Measurements from ENCODE around the gene CSF2. TPM values are rescaled to one million over a fixed set of nuclear protein-coding genes. Genes with fewer than 3 reads are reported as not detected.

Gene CSF2
- total RNA-seq, 1 donor from 2014 or later, result not detected

DNA sequence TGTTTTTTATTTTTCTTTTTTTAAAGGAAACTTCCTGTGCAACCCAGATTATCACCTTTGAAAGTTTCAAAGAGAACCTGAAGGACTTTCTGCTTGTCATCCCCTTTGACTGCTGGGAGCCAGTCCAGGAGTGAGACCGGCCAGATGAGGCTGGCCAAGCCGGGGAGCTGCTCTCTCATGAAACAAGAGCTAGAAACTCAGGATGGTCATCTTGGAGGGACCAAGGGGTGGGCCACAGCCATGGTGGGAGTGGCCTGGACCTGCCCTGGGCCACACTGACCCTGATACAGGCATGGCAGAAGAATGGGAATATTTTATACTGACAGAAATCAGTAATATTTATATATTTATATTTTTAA, 2.1 kb downstream of the CSF2 start:
- intact Hi-C loops (cut with DNase I), result no loop called here
- H3K36me3 ChIP-seq, result no peaks in the 10 kb centered on the region
- DNase-seq (ENCODE audit: extremely low spot score in 2 of 2), result no peak
- H3K4me3 ChIP-seq, result no peak overlapping the region
- no peaks in the 10 kb centered on the region for H3K4me1 ChIP-seq
- no peak overlapping the region for H3K27ac ChIP-seq
- TF ChIP-seq POLR2A (IDR thresholded peaks at IDR 0.05), result no peak
- TF ChIP-seq, protein P1, sequence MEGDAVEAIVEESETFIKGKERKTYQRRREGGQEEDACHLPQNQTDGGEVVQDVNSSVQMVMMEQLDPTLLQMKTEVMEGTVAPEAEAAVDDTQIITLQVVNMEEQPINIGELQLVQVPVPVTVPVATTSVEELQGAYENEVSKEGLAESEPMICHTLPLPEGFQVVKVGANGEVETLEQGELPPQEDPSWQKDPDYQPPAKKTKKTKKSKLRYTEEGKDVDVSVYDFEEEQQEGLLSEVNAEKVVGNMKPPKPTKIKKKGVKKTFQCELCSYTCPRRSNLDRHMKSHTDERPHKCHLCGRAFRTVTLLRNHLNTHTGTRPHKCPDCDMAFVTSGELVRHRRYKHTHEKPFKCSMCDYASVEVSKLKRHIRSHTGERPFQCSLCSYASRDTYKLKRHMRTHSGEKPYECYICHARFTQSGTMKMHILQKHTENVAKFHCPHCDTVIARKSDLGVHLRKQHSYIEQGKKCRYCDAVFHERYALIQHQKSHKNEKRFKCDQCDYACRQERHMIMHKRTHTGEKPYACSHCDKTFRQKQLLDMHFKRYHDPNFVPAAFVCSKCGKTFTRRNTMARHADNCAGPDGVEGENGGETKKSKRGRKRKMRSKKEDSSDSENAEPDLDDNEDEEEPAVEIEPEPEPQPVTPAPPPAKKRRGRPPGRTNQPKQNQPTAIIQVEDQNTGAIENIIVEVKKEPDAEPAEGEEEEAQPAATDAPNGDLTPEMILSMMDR (IDR thresholded peaks at IDR 0.05), result no peak
- TF ChIP-seq POLR2AphosphoS5 (IDR thresholded peaks at IDR 0.05; ENCODE audit: insufficient read depth in 1 of 2, low read depth in 1 of 2), result no peak
- H3K9me3 ChIP-seq, result no peaks in the 10 kb centered on the region
- H3K27me3 ChIP-seq, result no peaks in the 10 kb centered on the region

DNA sequence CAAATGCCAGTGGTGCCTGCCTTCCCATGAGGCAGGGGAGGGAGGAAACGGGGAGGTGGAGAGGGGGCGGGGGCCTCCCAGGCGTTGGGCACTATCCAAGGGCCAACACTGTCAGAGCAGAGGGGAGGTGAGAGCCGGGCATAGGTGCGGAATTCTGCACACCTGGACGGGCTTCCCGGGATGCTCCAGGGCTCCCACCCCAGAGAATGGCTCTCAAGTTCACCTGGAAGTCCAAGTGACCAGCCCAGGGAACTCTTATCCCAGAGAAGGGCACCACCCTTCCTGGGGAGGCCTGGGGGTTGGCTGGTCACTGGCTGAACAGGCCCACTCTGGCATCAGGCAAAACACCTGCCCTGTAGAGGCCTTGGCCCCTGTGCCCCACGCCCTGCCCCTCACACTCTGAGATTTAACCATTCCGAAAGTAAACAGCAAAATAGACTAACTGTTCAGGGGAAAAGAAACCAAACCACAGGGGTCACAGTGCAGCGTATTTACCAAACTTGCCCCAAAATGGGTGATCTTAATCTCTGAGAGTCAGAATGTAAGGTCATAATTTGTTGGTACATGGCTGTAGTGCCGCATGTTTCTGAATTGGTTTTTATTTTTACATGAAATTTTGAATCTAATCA, 2.7 kb downstream of the CSF2 start:
- H3K27me3 ChIP-seq, result no peaks in the 10 kb centered on the region
- intact Hi-C loops (cut with DNase I), result no loop called here
- no peaks in the 10 kb centered on the region for H3K9me3 ChIP-seq
- no peaks in the 10 kb centered on the region for H3K4me1 ChIP-seq
- DNase-seq (ENCODE audit: extremely low spot score in 2 of 2), result no peak
- H3K36me3 ChIP-seq, result no peaks in the 10 kb centered on the region
- H3K27ac ChIP-seq, result no peak overlapping the region
- TF ChIP-seq, protein P1 (IDR thresholded peaks at IDR 0.05), result no peak
- TF ChIP-seq POLR2AphosphoS5 (IDR thresholded peaks at IDR 0.05; ENCODE audit: insufficient read depth in 1 of 2, low read depth in 1 of 2), result no peak
- TF ChIP-seq POLR2A (IDR thresholded peaks at IDR 0.05), result no peak
- no peak overlapping the region for H3K4me3 ChIP-seq

DNA sequence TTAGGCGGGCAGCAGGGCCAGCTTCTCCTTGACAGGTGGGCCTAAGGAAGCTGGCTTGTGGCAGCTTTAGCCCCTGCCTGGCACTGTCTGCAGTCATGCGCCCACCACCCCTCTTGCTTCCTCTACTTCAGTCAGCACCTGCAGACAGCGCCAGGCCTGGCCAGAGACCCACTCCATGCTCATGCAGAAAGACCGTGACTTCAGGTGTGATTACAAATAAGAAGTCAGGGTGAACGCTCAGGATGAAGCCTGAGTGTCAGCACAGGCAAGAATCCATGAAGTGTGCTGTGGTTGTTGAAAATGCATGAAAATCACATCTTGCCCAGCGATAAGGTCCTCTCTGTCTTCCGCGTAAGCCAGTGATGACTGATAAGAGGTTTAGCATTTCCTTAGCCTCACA, 3.4 kb downstream of the CSF2 start:
- DNase-seq (ENCODE audit: extremely low spot score in 2 of 2), result no peak
- TF ChIP-seq POLR2AphosphoS5 (IDR thresholded peaks at IDR 0.05; ENCODE audit: insufficient read depth in 1 of 2, low read depth in 1 of 2) (no peak), POLR2A (IDR thresholded peaks at IDR 0.05) (no peak)
- TF ChIP-seq, protein P1 (IDR thresholded peaks at IDR 0.05), result no peak
- Histone ChIP-seq H3K4me1 (no peaks in the 10 kb centered on the region), H3K9me3 (no peaks in the 10 kb centered on the region), H3K36me3 (no peaks in the 10 kb centered on the region), H3K27ac (no peak overlapping the region), H3K4me3 (no peak overlapping the region), H3K27me3 (no peaks in the 10 kb centered on the region)
- intact Hi-C loops (cut with DNase I), result no loop called here

DNA sequence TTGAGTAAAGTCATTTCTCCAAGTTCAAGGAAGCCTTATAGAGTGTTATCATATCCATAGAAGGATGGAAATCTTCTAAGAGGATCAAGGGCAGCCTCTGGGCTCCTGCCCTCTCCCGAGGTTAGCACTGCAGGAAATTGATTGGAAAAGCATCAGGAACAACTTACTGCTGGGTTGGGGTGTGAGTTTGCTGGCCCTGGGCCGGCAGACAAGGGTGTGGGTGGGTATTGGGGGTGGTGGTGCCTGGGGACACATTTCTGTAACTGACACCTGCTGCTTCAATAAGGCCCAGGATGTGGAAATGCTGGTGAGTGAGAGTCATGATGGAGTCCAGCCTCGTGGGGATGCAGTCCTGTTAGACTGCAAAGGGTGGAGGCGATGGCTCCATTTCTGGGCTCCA, 5.5 kb downstream of the CSF2 start:
- intact Hi-C loops (cut with DNase I), result no loop called here
- no peak for DNase-seq (ENCODE audit: extremely low spot score in 2 of 2)
- H3K27me3 ChIP-seq, result no peaks in the 10 kb centered on the region
- H3K4me3 ChIP-seq, result no peak overlapping the region
- TF ChIP-seq POLR2A (IDR thresholded peaks at IDR 0.05) (no peak), POLR2AphosphoS5 (IDR thresholded peaks at IDR 0.05; ENCODE audit: insufficient read depth in 1 of 2, low read depth in 1 of 2) (no peak)
- TF ChIP-seq, protein P1 (IDR thresholded peaks at IDR 0.05), result no peak
- H3K27ac ChIP-seq, result no peak overlapping the region
- no peaks in the 10 kb centered on the region for H3K36me3 ChIP-seq
- H3K4me1 ChIP-seq, result no peaks in the 10 kb centered on the region
- H3K9me3 ChIP-seq, result no peaks in the 10 kb centered on the region

DNA sequence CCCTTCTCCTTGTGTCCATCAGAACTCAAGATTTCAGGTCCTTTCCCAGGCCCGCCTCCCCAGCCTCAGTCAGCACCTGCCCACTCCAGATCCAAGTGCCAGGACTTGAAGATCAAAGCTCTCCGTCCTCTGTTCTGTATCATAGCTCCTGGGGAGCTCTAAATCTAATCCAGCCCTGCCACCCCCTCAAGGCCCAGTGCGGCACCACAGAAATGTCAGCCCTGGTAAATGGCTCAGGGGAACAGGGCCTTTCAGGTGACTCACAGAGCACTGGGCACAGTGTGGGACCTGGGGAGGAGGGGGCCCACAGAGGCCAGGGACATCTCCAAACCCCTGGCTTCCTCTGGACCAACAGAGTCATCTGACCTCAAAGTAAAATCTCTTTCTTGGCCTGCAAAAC, 6.0 kb downstream of the CSF2 start:
- TF ChIP-seq, protein P1 (IDR thresholded peaks at IDR 0.05), result no peak
- TF ChIP-seq POLR2AphosphoS5 (IDR thresholded peaks at IDR 0.05; ENCODE audit: insufficient read depth in 1 of 2, low read depth in 1 of 2), result no peak
- no peak for TF ChIP-seq POLR2A (IDR thresholded peaks at IDR 0.05)
- H3K36me3 ChIP-seq, result no peaks in the 10 kb centered on the region
- H3K27ac ChIP-seq, result no peak overlapping the region
- no peak overlapping the region for H3K4me3 ChIP-seq
- intact Hi-C loops (cut with DNase I), result no loop called here
- no peak for DNase-seq (ENCODE audit: extremely low spot score in 2 of 2)
- H3K27me3 ChIP-seq, result no peaks in the 10 kb centered on the region
- H3K4me1 ChIP-seq, result no peaks in the 10 kb centered on the region
- H3K9me3 ChIP-seq, result no peaks in the 10 kb centered on the region
